Occipital lobe (tissue), 2 donors: ENCODE results near the gene NCLN. TPM values are rescaled to one million over a fixed set of nuclear protein-coding genes. Genes with fewer than 3 reads are reported as not detected.
"Not testable (repeated sequence)": the region's sequence is repeated elsewhere in the genome, so short reads cannot be mapped to it uniquely, and the experiment has no call there.

ENCODE experiments used
- DNase-seq: peaks from one replicate; lab custom pipeline; 2025; lab: John Stamatoyannopoulos, UW
- total RNA-seq: library from RNA; depleted of rRNA; stranded (reverse); fragments of >200 nt; gene quantifications from one replicate; pipeline ENCODE4 v1.2.3, GENCODE V29; 2014

The NCLN gene
- total RNA-seq, 1 donor from 2014 or later = 11.9 TPM

- not testable (repeated sequence) for DNase-seq
Measured at GRCh38 chr19:3154447-3154846, 31.3 kb upstream of the NCLN start.

GRCh38 chr19:3154957-3155736 is 30.6 kb upstream of the NCLN start:
- DNase-seq = no peak

- no peak for DNase-seq
Measured at GRCh38 chr19:3157096-3157845, 28.5 kb upstream of the NCLN start.

GRCh38 chr19:3159565-3159964 is 26.2 kb upstream of the NCLN start:
- no peak for DNase-seq

GRCh38 chr19:3160219-3160618 is 25.5 kb upstream of the NCLN start:
- no peak for DNase-seq

GRCh38 chr19:3161453-3161852 is 24.3 kb upstream of the NCLN start:
- no peak for DNase-seq

- no peak for DNase-seq
Measured at GRCh38 chr19:3162418-3163229, 23.1 kb upstream of the NCLN start.

- peak; percentile 20 for DNase-seq
Measured at GRCh38 chr19:3163230-3163886, 22.4 kb upstream of the NCLN start.

- no peak for DNase-seq
Measured at GRCh38 chr19:3163943-3164342, 21.8 kb upstream of the NCLN start.

- DNase-seq = no peak
Measured at GRCh38 chr19:3167533-3168272, 18.0 kb upstream of the NCLN start.

- DNase-seq = no peak
Measured at GRCh38 chr19:3171894-3172672, 13.6 kb upstream of the NCLN start.

- DNase-seq = not testable (repeated sequence)
Measured at GRCh38 chr19:3172673-3173000, 13.1 kb upstream of the NCLN start.

- no peak for DNase-seq
Measured at GRCh38 chr19:3175781-3176714, 9.7 kb upstream of the NCLN start.

GRCh38 chr19:3176715-3177501 is 8.8 kb upstream of the NCLN start:
- DNase-seq = no peak

GRCh38 chr19:3178377-3178972 is 7.3 kb upstream of the NCLN start, which contains the start of gene S1PR4:
Gene S1PR4, plus strand, starts transcription at chr19:3178769. Its CDS starts 24 bp downstream, at chr19:3178793.
- DNase-seq = no peak

GRCh38 chr19:3178973-3179738 is 6.6 kb upstream of the NCLN start:
- DNase-seq = no peak
